ENCODE results near the gene FAM89A.
"Not testable (repeated sequence)": the region's sequence is repeated elsewhere in the genome, so short reads cannot be mapped to it uniquely, and the experiment has no call there.

FAM89A gene

DNA sequence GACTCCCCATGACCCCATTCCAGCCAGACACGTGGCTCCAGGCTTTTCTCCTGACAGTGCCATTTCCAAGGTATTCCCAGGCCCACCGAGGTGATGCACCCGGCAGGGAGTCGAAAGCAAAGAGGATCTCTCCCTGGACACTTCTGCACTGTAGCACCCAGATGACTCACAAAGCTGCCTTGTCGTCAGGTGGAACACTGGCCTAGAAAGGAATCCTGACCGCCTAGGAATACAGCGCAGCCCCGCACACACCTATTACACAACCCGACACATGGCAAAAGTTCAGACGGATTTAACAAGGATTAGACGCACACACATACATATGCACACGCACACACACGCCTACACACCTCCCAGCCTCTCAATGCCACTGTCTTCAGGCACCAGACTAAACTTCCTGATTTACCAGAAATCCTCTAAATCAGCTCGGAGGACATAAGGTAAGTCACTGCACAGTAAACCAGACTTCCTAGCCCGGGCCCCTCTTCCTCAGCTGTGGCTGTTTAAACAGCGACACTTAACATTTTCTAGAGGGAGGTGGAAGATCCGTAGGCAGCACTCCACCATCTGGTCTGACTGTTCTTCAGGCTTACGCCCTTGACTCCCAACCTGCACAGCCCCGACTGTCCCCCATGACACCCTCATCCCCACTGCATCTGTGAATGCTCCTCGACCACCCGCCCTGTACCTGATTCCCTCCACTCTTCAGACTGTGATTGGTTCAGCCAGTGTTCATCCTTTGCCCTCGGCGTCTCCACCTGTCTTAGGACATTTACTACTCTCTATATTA is 12.7 kb downstream of the FAM89A start:
- Histone ChIP-seq H3K36me3 (ENCODE audit: insufficient read depth, low read length) (no peaks in the 10 kb centered on the region), H4K20me1 (ENCODE audit: insufficient read depth, low read length, poor library complexity, severe bottlenecking) (no peaks in the 10 kb centered on the region), H3K4me2 (ENCODE audit: low read depth, low read length, poor library complexity, severe bottlenecking) (no peak overlapping the region), H3K79me2 (ENCODE audit: insufficient read depth, low read length) (no peaks in the 10 kb centered on the region), H3K9me2 (replicated peaks; ENCODE audit: low read depth, low read length) (no peaks in the 10 kb centered on the region), H3F3A (ENCODE audit: low read depth) (no peaks in the 10 kb centered on the region), H3K9me3 (ENCODE audit: insufficient read depth, low read depth, low read length) (no peaks in the 10 kb centered on the region), H3K4me1 (ENCODE audit: insufficient read depth, low read length, poor library complexity, severe bottlenecking) (no peaks in the 10 kb centered on the region), H3K4me3 (ENCODE audit: low read length, poor library complexity, severe bottlenecking) (no peak overlapping the region), H3K9ac (ENCODE audit: low read depth, low read length, poor library complexity, severe bottlenecking) (no peak overlapping the region), H3K27me3 (ENCODE audit: insufficient read depth, low read length, poor library complexity, severe bottlenecking) (no peaks in the 10 kb centered on the region), H2AFZ (ENCODE audit: low read length) (no peak overlapping the region)
- TF ChIP-seq, protein P1, sequence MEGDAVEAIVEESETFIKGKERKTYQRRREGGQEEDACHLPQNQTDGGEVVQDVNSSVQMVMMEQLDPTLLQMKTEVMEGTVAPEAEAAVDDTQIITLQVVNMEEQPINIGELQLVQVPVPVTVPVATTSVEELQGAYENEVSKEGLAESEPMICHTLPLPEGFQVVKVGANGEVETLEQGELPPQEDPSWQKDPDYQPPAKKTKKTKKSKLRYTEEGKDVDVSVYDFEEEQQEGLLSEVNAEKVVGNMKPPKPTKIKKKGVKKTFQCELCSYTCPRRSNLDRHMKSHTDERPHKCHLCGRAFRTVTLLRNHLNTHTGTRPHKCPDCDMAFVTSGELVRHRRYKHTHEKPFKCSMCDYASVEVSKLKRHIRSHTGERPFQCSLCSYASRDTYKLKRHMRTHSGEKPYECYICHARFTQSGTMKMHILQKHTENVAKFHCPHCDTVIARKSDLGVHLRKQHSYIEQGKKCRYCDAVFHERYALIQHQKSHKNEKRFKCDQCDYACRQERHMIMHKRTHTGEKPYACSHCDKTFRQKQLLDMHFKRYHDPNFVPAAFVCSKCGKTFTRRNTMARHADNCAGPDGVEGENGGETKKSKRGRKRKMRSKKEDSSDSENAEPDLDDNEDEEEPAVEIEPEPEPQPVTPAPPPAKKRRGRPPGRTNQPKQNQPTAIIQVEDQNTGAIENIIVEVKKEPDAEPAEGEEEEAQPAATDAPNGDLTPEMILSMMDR (conservative IDR thresholded peaks at IDR 0.05; ENCODE audit: low read length) = no peak
- no peak for TF ChIP-seq EZH2phosphoT487 (IDR thresholded peaks at IDR 0.05; ENCODE audit: borderline replicate concordance)

DNA sequence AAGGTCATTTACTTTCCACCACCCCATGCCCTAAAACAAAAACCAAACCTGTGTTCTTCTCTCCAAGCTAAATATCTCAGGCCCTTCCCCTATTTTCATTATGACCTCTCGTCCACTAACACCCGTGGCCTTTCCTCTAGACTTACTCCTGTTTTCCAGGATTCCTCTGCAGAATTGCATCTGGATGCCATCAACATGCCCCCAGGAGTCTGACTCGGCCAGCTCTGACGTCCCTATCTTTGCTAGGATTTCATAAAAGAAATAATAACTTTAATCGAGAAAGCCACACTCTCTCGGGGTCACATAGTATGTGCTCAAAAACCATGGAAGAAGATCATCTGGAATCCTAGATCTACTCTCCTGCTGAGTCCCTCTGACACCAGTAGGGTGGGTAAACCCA is 13.5 kb downstream of the FAM89A start:
- Histone ChIP-seq H3K4me2 (ENCODE audit: low read depth, low read length, poor library complexity, severe bottlenecking) (no peak overlapping the region), H3K36me3 (ENCODE audit: insufficient read depth, low read length) (no peaks in the 10 kb centered on the region), H3F3A (ENCODE audit: low read depth) (no peaks in the 10 kb centered on the region), H3K27me3 (ENCODE audit: insufficient read depth, low read length, poor library complexity, severe bottlenecking) (no peaks in the 10 kb centered on the region), H3K9ac (ENCODE audit: low read depth, low read length, poor library complexity, severe bottlenecking) (no peak overlapping the region), H3K79me2 (ENCODE audit: insufficient read depth, low read length) (no peaks in the 10 kb centered on the region), H3K9me2 (replicated peaks; ENCODE audit: low read depth, low read length) (no peaks in the 10 kb centered on the region), H3K4me3 (ENCODE audit: low read length, poor library complexity, severe bottlenecking) (no peak overlapping the region), H3K9me3 (ENCODE audit: insufficient read depth, low read depth, low read length) (no peaks in the 10 kb centered on the region), H2AFZ (ENCODE audit: low read length) (no peak overlapping the region), H3K4me1 (ENCODE audit: insufficient read depth, low read length, poor library complexity, severe bottlenecking) (no peaks in the 10 kb centered on the region), H4K20me1 (ENCODE audit: insufficient read depth, low read length, poor library complexity, severe bottlenecking) (no peaks in the 10 kb centered on the region)
- no peak for TF ChIP-seq EZH2phosphoT487 (IDR thresholded peaks at IDR 0.05; ENCODE audit: borderline replicate concordance)
- TF ChIP-seq, protein P1 (conservative IDR thresholded peaks at IDR 0.05; ENCODE audit: low read length) = no peak

DNA sequence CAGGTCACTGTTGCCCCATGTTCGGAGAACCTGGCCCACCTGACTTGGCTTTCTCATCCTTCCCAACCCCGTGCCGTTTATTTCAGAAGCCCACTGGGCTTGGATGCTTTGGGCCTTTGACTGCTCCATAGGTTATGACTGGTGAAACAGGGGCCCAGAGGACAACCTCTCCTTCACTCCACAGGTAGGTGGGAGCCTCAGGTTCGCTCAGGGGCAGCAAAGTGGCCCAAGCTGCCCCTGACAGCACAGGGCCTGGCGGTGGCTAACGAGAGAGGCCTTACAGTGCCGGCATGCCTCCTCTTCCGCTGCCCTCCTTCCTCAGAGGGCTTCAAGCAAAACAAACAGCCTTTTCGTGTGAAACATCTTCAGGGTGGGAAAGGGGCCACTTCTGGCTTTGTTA is 16.9 kb downstream of the FAM89A start:
- no peaks in the 10 kb centered on the region for H3K27me3 ChIP-seq (ENCODE audit: insufficient read depth, low read length, poor library complexity, severe bottlenecking)
- H3K4me3 ChIP-seq (ENCODE audit: low read length, poor library complexity, severe bottlenecking) = no peak overlapping the region
- H3K36me3 ChIP-seq (ENCODE audit: insufficient read depth, low read length) = no peaks in the 10 kb centered on the region
- H2AFZ ChIP-seq (ENCODE audit: low read length) = no peak overlapping the region
- H3K4me1 ChIP-seq (ENCODE audit: insufficient read depth, low read length, poor library complexity, severe bottlenecking) = peaks cover 7% of the 10 kb centered on the region
- H3K4me2 ChIP-seq (ENCODE audit: low read depth, low read length, poor library complexity, severe bottlenecking) = no peak overlapping the region
- H4K20me1 ChIP-seq (ENCODE audit: insufficient read depth, low read length, poor library complexity, severe bottlenecking) = no peaks in the 10 kb centered on the region
- no peak for TF ChIP-seq EZH2phosphoT487 (IDR thresholded peaks at IDR 0.05; ENCODE audit: borderline replicate concordance)
- TF ChIP-seq, protein P1 (conservative IDR thresholded peaks at IDR 0.05; ENCODE audit: low read length) = no peak
- H3K9me3 ChIP-seq (ENCODE audit: insufficient read depth, low read depth, low read length) = no peaks in the 10 kb centered on the region
- no peaks in the 10 kb centered on the region for H3F3A ChIP-seq (ENCODE audit: low read depth)
- no peaks in the 10 kb centered on the region for H3K79me2 ChIP-seq (ENCODE audit: insufficient read depth, low read length)
- no peak overlapping the region for H3K9ac ChIP-seq (ENCODE audit: low read depth, low read length, poor library complexity, severe bottlenecking)
- no peaks in the 10 kb centered on the region for H3K9me2 ChIP-seq (replicated peaks; ENCODE audit: low read depth, low read length)

DNA sequence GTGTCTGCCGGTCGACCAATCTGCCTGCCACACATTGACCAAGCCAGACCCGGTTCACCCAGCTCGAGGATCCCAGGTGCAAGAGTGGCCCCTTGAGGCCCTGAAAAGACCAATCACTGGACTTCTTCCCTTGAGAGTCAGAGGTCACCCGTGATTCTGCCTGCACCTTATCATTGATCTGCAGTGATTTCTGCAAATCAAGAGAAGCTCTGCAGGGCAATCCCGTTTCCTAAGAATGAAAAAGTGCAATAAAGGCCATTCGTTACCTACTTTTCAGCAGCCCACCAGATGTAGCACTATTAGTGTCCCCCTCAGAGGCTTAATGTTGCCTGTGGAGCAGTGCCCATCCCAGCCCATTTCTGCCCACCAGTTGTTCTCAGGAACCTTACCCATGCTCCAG is 17.5 kb downstream of the FAM89A start:
- H3K9me2 ChIP-seq (replicated peaks; ENCODE audit: low read depth, low read length); H2AFZ ChIP-seq (ENCODE audit: low read length); H3K27me3 ChIP-seq (ENCODE audit: insufficient read depth, low read length, poor library complexity, severe bottlenecking); H3K36me3 ChIP-seq (ENCODE audit: insufficient read depth, low read length); H3K79me2 ChIP-seq (ENCODE audit: insufficient read depth, low read length); H3K4me3 ChIP-seq (ENCODE audit: low read length, poor library complexity, severe bottlenecking); H3K4me1 ChIP-seq (ENCODE audit: insufficient read depth, low read length, poor library complexity, severe bottlenecking); H3K9me3 ChIP-seq (ENCODE audit: insufficient read depth, low read depth, low read length); H4K20me1 ChIP-seq (ENCODE audit: insufficient read depth, low read length, poor library complexity, severe bottlenecking); H3F3A ChIP-seq (ENCODE audit: low read depth); H3K9ac ChIP-seq (ENCODE audit: low read depth, low read length, poor library complexity, severe bottlenecking); H3K4me2 ChIP-seq (ENCODE audit: low read depth, low read length, poor library complexity, severe bottlenecking): not testable (repeated sequence)
